HG03575 (cell line): Measurements from ENCODE around the gene RGS3.

Experiments used
- ATAC-seq: cut with Tn5 transposase; IDR thresholded peaks from one replicate; pipeline ENCODE4 v1.9.1; 2021; ENCODE audit not compliant: unreplicated experiment, insufficient number of reproducible peaks, low FRiP score; ENCODE audit errors: extremely low read depth

The RGS3 gene

GRCh38 chr9:113588242-113588810 lies 124.8 kb downstream of the RGS3 start:
- ATAC-seq = no peak

GRCh38 chr9:113588936-113589335 lies 125.4 kb downstream of the RGS3 start:
- ATAC-seq = no peak

- no peak for ATAC-seq
Observed at GRCh38 chr9:113589407-113589806, 125.9 kb downstream of the RGS3 start.

GRCh38 chr9:113589890-113590289 lies 126.4 kb downstream of the RGS3 start:
- no peak for ATAC-seq

- ATAC-seq = no peak
Observed at GRCh38 chr9:113590389-113590788, 126.9 kb downstream of the RGS3 start.

GRCh38 chr9:113590991-113591898 lies 127.7 kb downstream of the RGS3 start:
- no peak for ATAC-seq

GRCh38 chr9:113591899-113592625 lies 128.5 kb downstream of the RGS3 start:
- no peak for ATAC-seq

- no peak for ATAC-seq
Observed at GRCh38 chr9:113592876-113593575, 129.5 kb downstream of the RGS3 start.

GRCh38 chr9:113593682-113594281 lies 130.3 kb downstream of the RGS3 start:
- ATAC-seq = no peak

GRCh38 chr9:113594484-113595299 lies 131.2 kb downstream of the RGS3 start:
- no peak for ATAC-seq

GRCh38 chr9:113596616-113597320 lies 133.2 kb downstream of the RGS3 start:
- no peak for ATAC-seq

- no peak for ATAC-seq
Observed at GRCh38 chr9:113597390-113598241, 134.1 kb downstream of the RGS3 start.

GRCh38 chr9:113598451-113598850 lies 134.9 kb downstream of the RGS3 start:
- ATAC-seq = no peak

GRCh38 chr9:113598883-113599282 lies 135.4 kb downstream of the RGS3 start:
- ATAC-seq = no peak

- no peak for ATAC-seq
Observed at GRCh38 chr9:113599646-113600022, 136.1 kb downstream of the RGS3 start.

- ATAC-seq = no peak
Observed at GRCh38 chr9:113600023-113600823, 136.7 kb downstream of the RGS3 start.
